GM12875 (cell line): ENCODE data around the gene CYP4X1.
A peak's percentile ranks its signal among the peaks of the same experiment; 100 is the strongest.
"Not testable (repeated sequence)": the region's sequence is repeated elsewhere in the genome, so short reads cannot be mapped to it uniquely, and the experiment has no call there.

Source experiments
- H3K4me3 ChIP-seq: one replicate; pipeline ENCODE4 v1.5.1; 2011; ENCODE audit warnings: low read depth, low read length, control low read depth
- CTCF ChIP-seq: IDR thresholded peaks from 2 replicates; pipeline ENCODE4 v1.5.1; 2011; ENCODE audit warnings: low read depth, mild to moderate bottlenecking, control low read depth, inconsistent platforms, low read length, moderate library complexity, borderline replicate concordance; ENCODE audit not compliant: insufficient read depth

The CYP4X1 gene

GRCh38 chr1:47023268-47024140 is at the start of gene CYP4X1:
TSS of gene CYP4X1 (plus strand) at chr1:47023669. CDS start at chr1:47023818, 149 bp downstream.
- no peak within 1 kb of the TSS for H3K4me3 ChIP-seq
- TF ChIP-seq CTCF, result no peak

- no peak for TF ChIP-seq CTCF
- H3K4me3 ChIP-seq, result no peak overlapping the region
These were observed 40.2 kb upstream of the CYP4X1 start for GRCh38 chr1:46983166-46983829.

GRCh38 chr1:46983830-46984586 is 39.5 kb upstream of the CYP4X1 start:
- TF ChIP-seq CTCF, result no peak
- H3K4me3 ChIP-seq, result no peak overlapping the region

- not testable (repeated sequence) for H3K4me3 ChIP-seq
These were observed 32.9 kb upstream of the CYP4X1 start for GRCh38 chr1:46990541-46990940.

- 0 out of 2 replicates have a peak, but pooled peaks have one; percentile 6 for TF ChIP-seq CTCF
- H3K4me3 ChIP-seq, result no peak overlapping the region
These were observed 32.2 kb upstream of the CYP4X1 start for GRCh38 chr1:46991083-46991923.

GRCh38 chr1:46996659-46997281 is 26.7 kb upstream of the CYP4X1 start:
- TF ChIP-seq CTCF, result no peak
- H3K4me3 ChIP-seq, result no peak overlapping the region

GRCh38 chr1:47002211-47002610 is 21.3 kb upstream of the CYP4X1 start:
- no peak overlapping the region for H3K4me3 ChIP-seq
- TF ChIP-seq CTCF, result peak; percentile 47; the same call in 1 of the 2 replicates
